ENCODE measurements around the gene MSI2.
"Not testable (repeated sequence)": the region's sequence is repeated elsewhere in the genome, so short reads cannot be mapped to it uniquely, and the experiment has no call there.

MSI2 gene

GRCh38 chr17:57490111-57490845, 234.0 kb downstream of the MSI2 start:
- no peak overlapping the region for H3K9ac ChIP-seq (ENCODE audit: low read depth, low read length)
- H3K4me2 ChIP-seq (ENCODE audit: low read length) = no peak overlapping the region
- H3K4me1 ChIP-seq (ENCODE audit: control insufficient read depth, insufficient read depth, low read length) = peaks cover 11% of the 10 kb centered on the region
- peaks cover 3% of the 10 kb centered on the region for H3K36me3 ChIP-seq (ENCODE audit: insufficient read depth, low read length)
- H3K4me3 ChIP-seq (ENCODE audit: low read length) = no peak overlapping the region
- H3K27me3 ChIP-seq (ENCODE audit: control insufficient read depth, insufficient read depth, low read length) = no peaks in the 10 kb centered on the region
- H3K9me3 ChIP-seq (replicated peaks; ENCODE audit: low read length) = no peaks in the 10 kb centered on the region

GRCh38 chr17:57490890-57491289, 234.6 kb downstream of the MSI2 start:
- no peak overlapping the region for H3K9ac ChIP-seq (ENCODE audit: low read depth, low read length)
- H3K4me1 ChIP-seq (ENCODE audit: control insufficient read depth, insufficient read depth, low read length) = peaks cover 11% of the 10 kb centered on the region
- no peak overlapping the region for H3K4me2 ChIP-seq (ENCODE audit: low read length)
- H3K9me3 ChIP-seq (replicated peaks; ENCODE audit: low read length) = no peaks in the 10 kb centered on the region
- H3K4me3 ChIP-seq (ENCODE audit: low read length) = no peak overlapping the region
- peaks cover 3% of the 10 kb centered on the region for H3K36me3 ChIP-seq (ENCODE audit: insufficient read depth, low read length)
- no peaks in the 10 kb centered on the region for H3K27me3 ChIP-seq (ENCODE audit: control insufficient read depth, insufficient read depth, low read length)

GRCh38 chr17:57493171-57493570, 236.8 kb downstream of the MSI2 start:
- Histone ChIP-seq H3K9ac (ENCODE audit: low read depth, low read length) (no peak overlapping the region), H3K4me3 (ENCODE audit: low read length) (no peak overlapping the region), H3K9me3 (replicated peaks; ENCODE audit: low read length) (no peaks in the 10 kb centered on the region), H3K4me1 (ENCODE audit: control insufficient read depth, insufficient read depth, low read length) (peaks cover 11% of the 10 kb centered on the region), H3K36me3 (ENCODE audit: insufficient read depth, low read length) (peaks cover 3% of the 10 kb centered on the region), H3K27me3 (ENCODE audit: control insufficient read depth, insufficient read depth, low read length) (no peaks in the 10 kb centered on the region), H3K4me2 (ENCODE audit: low read length) (no peak overlapping the region)

GRCh38 chr17:57493625-57494024, 237.3 kb downstream of the MSI2 start:
- Histone ChIP-seq H3K4me1 (ENCODE audit: control insufficient read depth, insufficient read depth, low read length) (peaks cover 11% of the 10 kb centered on the region), H3K4me2 (ENCODE audit: low read length) (no peak overlapping the region), H3K4me3 (ENCODE audit: low read length) (no peak overlapping the region), H3K27me3 (ENCODE audit: control insufficient read depth, insufficient read depth, low read length) (no peaks in the 10 kb centered on the region), H3K36me3 (ENCODE audit: insufficient read depth, low read length) (peaks cover 3% of the 10 kb centered on the region), H3K9ac (ENCODE audit: low read depth, low read length) (no peak overlapping the region), H3K9me3 (replicated peaks; ENCODE audit: low read length) (no peaks in the 10 kb centered on the region)

GRCh38 chr17:57494443-57494842, 238.1 kb downstream of the MSI2 start:
- Histone ChIP-seq H3K27me3 (ENCODE audit: control insufficient read depth, insufficient read depth, low read length) (no peaks in the 10 kb centered on the region), H3K36me3 (ENCODE audit: insufficient read depth, low read length) (peaks cover 3% of the 10 kb centered on the region), H3K9me3 (replicated peaks; ENCODE audit: low read length) (no peaks in the 10 kb centered on the region), H3K9ac (ENCODE audit: low read depth, low read length) (no peak overlapping the region), H3K4me2 (ENCODE audit: low read length) (no peak overlapping the region), H3K4me1 (ENCODE audit: control insufficient read depth, insufficient read depth, low read length) (peaks cover 3% of the 10 kb centered on the region), H3K4me3 (ENCODE audit: low read length) (no peak overlapping the region)

- Histone ChIP-seq H3K36me3 (ENCODE audit: insufficient read depth, low read length) (peaks cover 3% of the 10 kb centered on the region), H3K4me1 (ENCODE audit: control insufficient read depth, insufficient read depth, low read length) (no peaks in the 10 kb centered on the region), H3K4me3 (ENCODE audit: low read length) (no peak overlapping the region), H3K9ac (ENCODE audit: low read depth, low read length) (no peak overlapping the region), H3K9me3 (replicated peaks; ENCODE audit: low read length) (no peaks in the 10 kb centered on the region), H3K4me2 (ENCODE audit: low read length) (no peak overlapping the region), H3K27me3 (ENCODE audit: control insufficient read depth, insufficient read depth, low read length) (no peaks in the 10 kb centered on the region)
Measured at GRCh38 chr17:57495771-57496170, 239.4 kb downstream of the MSI2 start.

GRCh38 chr17:57496382-57496781, 240.1 kb downstream of the MSI2 start:
- Histone ChIP-seq H3K4me3 (ENCODE audit: low read length) (no peak overlapping the region), H3K4me1 (ENCODE audit: control insufficient read depth, insufficient read depth, low read length) (no peaks in the 10 kb centered on the region), H3K27me3 (ENCODE audit: control insufficient read depth, insufficient read depth, low read length) (no peaks in the 10 kb centered on the region), H3K9me3 (replicated peaks; ENCODE audit: low read length) (no peaks in the 10 kb centered on the region), H3K9ac (ENCODE audit: low read depth, low read length) (no peak overlapping the region), H3K4me2 (ENCODE audit: low read length) (no peak overlapping the region), H3K36me3 (ENCODE audit: insufficient read depth, low read length) (peaks cover 3% of the 10 kb centered on the region)

GRCh38 chr17:57498443-57498842, 242.1 kb downstream of the MSI2 start:
- Histone ChIP-seq H3K4me2 (ENCODE audit: low read length) (no peak overlapping the region), H3K4me1 (ENCODE audit: control insufficient read depth, insufficient read depth, low read length) (peaks cover 6% of the 10 kb centered on the region), H3K36me3 (ENCODE audit: insufficient read depth, low read length) (peaks cover 3% of the 10 kb centered on the region), H3K4me3 (ENCODE audit: low read length) (no peak overlapping the region), H3K9me3 (replicated peaks; ENCODE audit: low read length) (no peaks in the 10 kb centered on the region), H3K27me3 (ENCODE audit: control insufficient read depth, insufficient read depth, low read length) (no peaks in the 10 kb centered on the region), H3K9ac (ENCODE audit: low read depth, low read length) (no peak overlapping the region)

- H3K4me1 ChIP-seq (ENCODE audit: control insufficient read depth, insufficient read depth, low read length); H3K9me3 ChIP-seq (replicated peaks; ENCODE audit: low read length); H3K9ac ChIP-seq (ENCODE audit: low read depth, low read length): not testable (repeated sequence)
Measured at GRCh38 chr17:57499221-57499620, 242.9 kb downstream of the MSI2 start.

GRCh38 chr17:57499648-57500049, 243.3 kb downstream of the MSI2 start:
- Histone ChIP-seq H3K36me3 (ENCODE audit: insufficient read depth, low read length) (no peaks in the 10 kb centered on the region), H3K9ac (ENCODE audit: low read depth, low read length) (no peak overlapping the region), H3K4me3 (ENCODE audit: low read length) (no peak overlapping the region), H3K4me1 (ENCODE audit: control insufficient read depth, insufficient read depth, low read length) (peaks cover 6% of the 10 kb centered on the region), H3K27me3 (ENCODE audit: control insufficient read depth, insufficient read depth, low read length) (no peaks in the 10 kb centered on the region), H3K4me2 (ENCODE audit: low read length) (no peak overlapping the region), H3K9me3 (replicated peaks; ENCODE audit: low read length) (no peaks in the 10 kb centered on the region)

More at GRCh38 chr17:57499221-57499620, 242.9 kb downstream of the MSI2 start:
- not testable (repeated sequence) for H3K4me3 ChIP-seq (ENCODE audit: low read length); H3K27me3 ChIP-seq (ENCODE audit: control insufficient read depth, insufficient read depth, low read length); H3K4me2 ChIP-seq (ENCODE audit: low read length); H3K36me3 ChIP-seq (ENCODE audit: insufficient read depth, low read length)

GRCh38 chr17:57501016-57501415, 244.7 kb downstream of the MSI2 start:
- Histone ChIP-seq H3K9me3 (replicated peaks; ENCODE audit: low read length) (no peaks in the 10 kb centered on the region), H3K4me2 (ENCODE audit: low read length) (no peak overlapping the region), H3K36me3 (ENCODE audit: insufficient read depth, low read length) (no peaks in the 10 kb centered on the region), H3K4me3 (ENCODE audit: low read length) (no peak overlapping the region), H3K27me3 (ENCODE audit: control insufficient read depth, insufficient read depth, low read length) (no peaks in the 10 kb centered on the region), H3K9ac (ENCODE audit: low read depth, low read length) (no peak overlapping the region), H3K4me1 (ENCODE audit: control insufficient read depth, insufficient read depth, low read length) (peaks cover 6% of the 10 kb centered on the region)

GRCh38 chr17:57502022-57502421, 245.7 kb downstream of the MSI2 start:
- H3K4me2 ChIP-seq (ENCODE audit: low read length) = no peak overlapping the region
- H3K4me1 ChIP-seq (ENCODE audit: control insufficient read depth, insufficient read depth, low read length) = peaks cover 7% of the 10 kb centered on the region
- no peak overlapping the region for H3K9ac ChIP-seq (ENCODE audit: low read depth, low read length)
- H3K9me3 ChIP-seq (replicated peaks; ENCODE audit: low read length) = no peaks in the 10 kb centered on the region
- no peaks in the 10 kb centered on the region for H3K36me3 ChIP-seq (ENCODE audit: insufficient read depth, low read length)
- no peaks in the 10 kb centered on the region for H3K27me3 ChIP-seq (ENCODE audit: control insufficient read depth, insufficient read depth, low read length)
- no peak overlapping the region for H3K4me3 ChIP-seq (ENCODE audit: low read length)

Data from skeletal muscle satellite cell (primary cell).